DOHH2 (cell line): ENCODE data around the gene C4BPB.

Experiments used
- CTCF ChIP-seq: fragments of 200-600 bp; sonication (generic); IDR thresholded peaks from one replicate; pipeline ENCODE4 v1.5.1; 2014; ENCODE audit warnings: antibody characterized with exemption, mild to moderate bottlenecking, low read depth, low read length; ENCODE audit not compliant: poor library complexity, severe bottlenecking
- EZH2phosphoT487 ChIP-seq: fragments of 200-600 bp; sonication (generic); IDR thresholded peaks from 2 replicates; pipeline ENCODE4 v1.6.1; 2017; ENCODE audit warnings: borderline replicate concordance, mild to moderate bottlenecking, antibody characterized with exemption, low read length, moderate library complexity, mixed read lengths

- TF ChIP-seq CTCF: peak; percentile 86
- no peak for TF ChIP-seq EZH2phosphoT487
These were observed 10.9 kb upstream of the C4BPB start for GRCh38 chr1:207077470-207078377.
